HG03039 (cell line): ENCODE data around the gene TTYH3.
"Not testable (repeated sequence)": the region's sequence is repeated elsewhere in the genome, so short reads cannot be mapped to it uniquely, and the experiment has no call there.

Experiments
- ATAC-seq: cut with Tn5 transposase; IDR thresholded peaks from one replicate; pipeline ENCODE4 v1.9.1; 2021; ENCODE audit warnings: mild to moderate bottlenecking, moderate library complexity; ENCODE audit not compliant: unreplicated experiment

Gene TTYH3

GRCh38 chr7:2681929-2682799 lies 50.4 kb downstream of the TTYH3 start:
- no peak for ATAC-seq

GRCh38 chr7:2684501-2684900 lies 52.7 kb downstream of the TTYH3 start:
- no peak for ATAC-seq

DNA sequence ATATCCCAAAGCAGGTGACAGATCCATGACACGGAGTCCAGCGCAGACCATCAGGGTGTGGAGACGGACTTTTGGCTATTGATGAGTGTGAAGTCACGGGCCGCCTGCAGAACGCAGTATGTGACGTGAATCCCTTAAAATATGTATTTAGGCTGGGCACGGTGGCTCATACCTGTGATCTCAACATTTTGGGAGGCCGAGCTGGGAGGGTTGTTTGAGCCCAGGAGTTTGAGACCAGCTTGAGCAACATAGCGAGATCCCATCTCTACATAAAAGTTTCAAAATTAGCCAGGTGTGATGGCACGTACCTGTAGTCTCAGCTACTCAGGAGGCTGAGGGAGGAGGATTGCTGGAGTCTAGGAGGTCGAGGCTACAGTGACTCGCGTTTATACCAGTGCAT lies 54.3 kb downstream of the TTYH3 start:
- no peak for ATAC-seq

DNA sequence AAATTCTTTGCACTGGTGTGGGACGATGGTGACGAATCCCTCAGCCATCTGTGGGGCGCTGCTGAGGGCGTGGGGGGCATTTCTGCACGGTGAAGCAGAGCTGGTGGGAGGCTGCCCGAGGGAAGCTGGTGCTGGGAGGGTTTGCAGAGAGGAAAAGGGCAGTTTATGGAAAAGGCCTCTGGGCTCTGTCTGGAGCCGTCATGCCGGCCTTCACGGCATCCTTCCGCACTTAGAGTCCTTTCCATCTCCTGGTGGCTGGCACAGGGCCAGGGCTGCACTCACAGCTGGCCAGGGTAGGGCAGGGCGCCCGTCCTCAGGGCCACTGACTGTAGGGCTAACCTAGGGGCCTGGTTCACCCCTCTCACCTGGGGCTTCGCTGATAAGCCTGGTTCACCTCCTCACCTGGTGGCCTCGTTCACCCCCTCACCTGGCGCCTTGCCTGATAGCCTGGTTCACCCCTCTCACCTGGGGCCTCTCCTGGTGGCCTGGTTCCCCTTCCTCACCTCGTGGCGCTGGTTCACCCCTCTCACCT lies 55.6 kb downstream of the TTYH3 start:
- ATAC-seq = no peak

DNA sequence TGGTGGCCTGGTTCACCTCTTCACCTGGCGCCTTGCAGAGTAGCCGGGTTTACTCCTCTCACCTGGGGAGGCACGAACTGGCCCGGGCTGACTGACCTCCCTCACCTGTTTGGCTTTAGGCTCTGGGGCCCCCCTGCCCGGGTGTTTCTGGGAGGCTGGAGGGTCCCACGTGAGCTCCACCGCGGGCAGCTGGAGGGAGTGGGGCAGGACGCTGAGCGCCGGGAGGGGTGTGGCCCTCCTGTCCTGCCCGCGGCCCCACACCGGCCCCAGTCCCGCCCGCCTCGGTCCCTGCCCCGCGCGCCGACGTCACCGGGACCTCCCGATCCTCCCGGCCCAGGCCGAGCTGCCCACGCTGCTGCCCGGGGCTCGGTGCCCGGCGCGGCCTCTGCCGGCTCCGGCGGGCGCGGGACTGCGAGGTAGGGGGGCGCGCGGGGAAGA lies 56.1 kb downstream of the TTYH3 start, which contains the start of gene AMZ1:
Gene AMZ1 (plus strand): TSS at position 322 of the 438 bp plus-strand sequence. CDS start 12,250 bp downstream, outside the sequence.
- no peak for ATAC-seq

- peak; percentile 51 for ATAC-seq
These were observed 56.9 kb downstream of the TTYH3 start for GRCh38 chr7:2688409-2689342.

DNA sequence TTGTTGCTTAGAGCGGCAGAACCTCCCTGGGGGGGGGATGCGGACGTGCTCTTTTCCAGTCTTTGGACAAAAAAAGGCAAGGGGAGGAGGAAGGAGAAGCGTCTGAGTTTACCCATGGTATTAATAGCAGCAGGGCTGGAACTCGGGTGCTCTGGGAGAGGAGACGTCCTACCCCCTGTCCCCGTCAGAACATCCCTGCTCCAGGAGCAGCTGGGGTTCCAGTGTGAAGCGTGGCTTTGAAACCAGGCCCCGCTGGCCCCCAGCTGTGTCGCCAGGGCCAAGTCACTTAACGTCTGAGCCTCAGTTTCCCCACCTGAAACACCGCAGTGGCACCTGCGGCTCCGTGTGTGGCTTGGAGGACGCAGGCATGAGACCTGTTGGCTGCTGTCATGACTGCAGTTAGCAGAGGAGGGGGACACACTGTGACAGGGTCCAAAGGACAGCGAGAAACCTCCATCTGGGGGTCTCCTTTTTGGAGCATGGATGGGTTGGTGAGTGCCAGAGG lies 57.6 kb downstream of the TTYH3 start:
- no peak for ATAC-seq

GRCh38 chr7:2689951-2690705 lies 58.3 kb downstream of the TTYH3 start:
- no peak for ATAC-seq

GRCh38 chr7:2691011-2691707 lies 59.4 kb downstream of the TTYH3 start:
- ATAC-seq = no peak

GRCh38 chr7:2691932-2692439 lies 60.2 kb downstream of the TTYH3 start:
- not testable (repeated sequence) for ATAC-seq

DNA sequence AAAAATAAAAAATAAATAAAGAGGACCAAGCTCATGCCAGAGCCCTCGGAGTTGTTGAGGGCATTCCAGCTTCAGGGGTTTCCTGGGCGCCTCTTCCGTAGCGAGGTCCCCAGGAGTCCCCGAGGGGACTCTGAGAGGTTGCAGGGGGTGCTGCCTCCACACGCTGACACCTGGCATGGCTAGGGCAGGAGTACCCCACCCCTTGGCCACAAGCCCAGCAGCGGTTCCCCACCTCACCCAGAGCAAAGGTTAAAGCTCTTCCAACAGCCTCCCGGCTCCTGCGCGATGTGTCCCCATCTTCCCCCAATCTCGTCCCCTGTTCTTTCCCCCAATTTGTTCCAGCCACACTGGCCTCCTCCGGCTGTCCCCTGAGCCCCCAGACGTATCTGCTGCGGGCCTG lies 60.8 kb downstream of the TTYH3 start:
- no peak for ATAC-seq

- not testable (repeated sequence) for ATAC-seq
These were observed 61.8 kb downstream of the TTYH3 start for GRCh38 chr7:2693420-2694121.

DNA sequence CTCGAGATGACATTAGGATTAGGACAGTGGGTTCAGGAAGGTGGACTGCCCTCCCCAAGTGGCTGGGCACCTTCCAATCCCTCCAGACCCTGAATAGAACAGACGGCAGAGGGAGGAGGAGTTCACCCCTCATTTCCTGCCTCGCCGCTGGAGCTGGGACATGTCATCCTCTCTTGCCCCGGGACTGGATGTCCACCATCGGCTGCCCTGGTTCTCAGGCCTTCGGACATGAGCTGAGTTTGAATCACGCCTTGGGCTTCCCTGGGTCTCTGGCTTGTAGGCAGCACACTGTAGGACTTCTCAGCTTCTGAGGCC lies 62.3 kb downstream of the TTYH3 start:
- ATAC-seq = not testable (repeated sequence)

DNA sequence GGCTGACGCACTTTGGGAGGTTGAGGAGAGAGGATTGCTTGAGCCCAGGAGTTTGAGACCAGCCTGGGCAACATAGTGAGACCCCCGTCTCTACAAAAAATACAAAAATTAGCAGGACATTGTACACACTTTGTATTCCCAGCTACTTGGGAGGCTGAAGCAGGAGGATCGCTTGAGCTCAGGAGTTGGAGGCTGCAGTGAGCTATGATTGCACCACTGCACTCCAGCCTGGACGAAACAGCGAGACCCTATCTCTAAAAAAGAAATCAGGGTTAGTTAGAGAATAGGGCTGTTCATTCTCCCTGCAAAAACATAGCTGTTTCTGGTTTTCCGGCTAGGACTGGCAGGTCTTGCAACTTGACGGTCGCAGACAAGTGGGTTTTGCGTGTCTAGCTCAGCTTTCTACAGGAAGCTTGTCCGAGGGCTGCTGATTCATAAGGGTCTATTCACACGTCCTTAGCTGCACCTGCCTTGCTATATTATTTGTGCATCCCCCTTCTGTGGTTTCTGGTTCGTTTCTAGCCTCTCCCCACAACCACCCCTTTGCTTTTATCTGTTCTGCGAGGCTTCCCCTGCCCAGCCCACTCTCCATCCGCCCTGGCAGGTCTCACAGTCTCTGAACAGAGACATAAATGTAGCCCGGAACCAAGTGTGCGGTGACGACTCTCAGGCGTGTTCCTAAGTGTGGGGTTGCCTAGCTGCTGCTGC lies 66.9 kb downstream of the TTYH3 start:
- peak; percentile 91 for ATAC-seq

- ATAC-seq = no peak
These were observed 67.5 kb downstream of the TTYH3 start for GRCh38 chr7:2699289-2699620.

DNA sequence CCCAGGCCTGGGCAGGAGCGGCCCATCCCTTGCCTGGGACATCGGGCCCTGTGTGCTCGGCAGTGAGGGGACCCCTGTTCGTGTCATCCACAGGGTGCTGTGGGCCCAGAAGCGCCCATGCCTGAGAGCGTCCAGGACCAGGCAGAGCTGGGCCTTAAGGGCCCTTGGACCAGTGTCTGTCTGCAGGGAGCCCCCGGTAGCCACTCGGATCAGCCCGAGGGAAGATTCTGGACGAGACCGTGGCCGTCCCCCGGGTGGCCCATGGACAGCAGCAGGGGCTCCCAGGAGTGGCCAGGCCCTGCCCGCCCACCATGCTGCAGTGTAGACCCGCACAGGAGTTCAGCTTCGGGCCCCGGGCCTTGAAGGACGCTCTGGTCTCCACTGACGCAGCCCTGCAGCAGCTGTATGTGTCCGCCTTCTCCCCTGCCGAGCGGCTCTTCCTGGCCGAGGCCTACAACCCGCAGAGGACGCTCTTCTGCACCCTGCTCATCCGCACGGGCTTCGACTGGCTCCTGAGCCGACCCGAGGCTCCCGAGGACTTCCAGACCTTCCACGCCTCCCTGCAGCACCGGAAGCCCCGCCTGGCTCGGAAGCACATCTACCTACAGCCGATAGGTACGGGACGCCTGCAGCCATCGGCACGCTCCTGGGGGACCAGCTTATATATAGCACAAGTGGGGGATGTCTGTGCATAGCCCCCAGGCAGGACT lies 68.5 kb downstream of the TTYH3 start:
- ATAC-seq = no peak

- no peak for ATAC-seq
These were observed 69.6 kb downstream of the TTYH3 start for GRCh38 chr7:2701424-2701823.
